AG09309 (cell line): ENCODE measurements around the gene DIS3L2.

Experiments used
- DNase-seq: peaks from one replicate; pipeline ENCODE4 v3.0.0-alpha.2; 2010; ENCODE audit warnings: low read depth
- H3K4me3 ChIP-seq: 2 replicates; pipeline ENCODE4 v1.5.1; 2011; ENCODE audit warnings: mild to moderate bottlenecking, low read depth, low read length, moderate library complexity; ENCODE audit not compliant: control insufficient read depth
- TF ChIP-seq, protein P1 (sequence below): IDR thresholded peaks from 2 replicates; pipeline ENCODE4 v1.5.1; 2011; ENCODE audit warnings: mild to moderate bottlenecking, low read depth, low read length, inconsistent platforms; ENCODE audit not compliant: insufficient read depth, control insufficient read depth; ENCODE audit errors: missing control alignments

Gene DIS3L2

DNA sequence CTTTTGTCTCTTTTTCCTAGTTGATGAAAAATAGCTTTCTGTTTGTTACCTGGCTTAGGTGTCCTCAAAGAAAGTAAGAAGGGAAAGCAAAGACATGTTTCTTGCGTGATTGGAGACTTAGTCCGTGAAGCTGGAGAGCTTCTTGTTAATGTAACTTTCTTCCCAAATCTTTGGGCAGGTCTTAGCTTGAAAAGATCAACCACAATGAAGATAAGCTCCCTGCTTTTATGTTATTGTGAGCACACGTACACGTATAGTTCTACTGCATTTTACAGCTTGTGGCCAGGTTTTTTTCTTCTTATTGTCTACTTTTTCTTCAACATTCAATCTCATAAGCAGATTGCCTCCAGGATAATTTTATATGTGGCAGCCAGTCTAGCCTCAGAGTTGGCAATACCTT is 99.8 kb downstream of the DIS3L2 start:
- TF ChIP-seq, protein P1, sequence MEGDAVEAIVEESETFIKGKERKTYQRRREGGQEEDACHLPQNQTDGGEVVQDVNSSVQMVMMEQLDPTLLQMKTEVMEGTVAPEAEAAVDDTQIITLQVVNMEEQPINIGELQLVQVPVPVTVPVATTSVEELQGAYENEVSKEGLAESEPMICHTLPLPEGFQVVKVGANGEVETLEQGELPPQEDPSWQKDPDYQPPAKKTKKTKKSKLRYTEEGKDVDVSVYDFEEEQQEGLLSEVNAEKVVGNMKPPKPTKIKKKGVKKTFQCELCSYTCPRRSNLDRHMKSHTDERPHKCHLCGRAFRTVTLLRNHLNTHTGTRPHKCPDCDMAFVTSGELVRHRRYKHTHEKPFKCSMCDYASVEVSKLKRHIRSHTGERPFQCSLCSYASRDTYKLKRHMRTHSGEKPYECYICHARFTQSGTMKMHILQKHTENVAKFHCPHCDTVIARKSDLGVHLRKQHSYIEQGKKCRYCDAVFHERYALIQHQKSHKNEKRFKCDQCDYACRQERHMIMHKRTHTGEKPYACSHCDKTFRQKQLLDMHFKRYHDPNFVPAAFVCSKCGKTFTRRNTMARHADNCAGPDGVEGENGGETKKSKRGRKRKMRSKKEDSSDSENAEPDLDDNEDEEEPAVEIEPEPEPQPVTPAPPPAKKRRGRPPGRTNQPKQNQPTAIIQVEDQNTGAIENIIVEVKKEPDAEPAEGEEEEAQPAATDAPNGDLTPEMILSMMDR = no peak
- DNase-seq = no peak
- no peak overlapping the region for H3K4me3 ChIP-seq

DNA sequence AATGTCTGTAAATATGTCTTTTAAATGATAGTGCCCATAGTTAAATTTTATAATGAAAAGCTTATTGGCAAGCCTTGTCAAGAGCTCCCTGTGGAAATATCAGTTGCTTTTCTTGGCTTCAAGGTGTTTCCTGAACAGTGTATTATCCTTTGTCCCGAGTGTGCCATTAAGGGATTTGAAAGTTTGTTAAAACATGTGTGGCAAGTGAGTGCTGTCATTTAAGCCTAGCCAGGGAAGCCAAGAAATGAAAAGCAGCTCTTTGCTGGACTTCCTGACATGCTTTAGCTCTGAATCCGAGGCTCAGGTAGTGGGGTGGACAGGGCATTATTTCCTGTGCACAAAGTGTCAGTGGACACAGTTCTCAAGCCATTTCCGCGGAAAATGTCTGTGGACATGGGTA is 111.5 kb downstream of the DIS3L2 start:
- TF ChIP-seq, protein P1 = no peak
- no peak overlapping the region for H3K4me3 ChIP-seq
- no peak for DNase-seq

DNA sequence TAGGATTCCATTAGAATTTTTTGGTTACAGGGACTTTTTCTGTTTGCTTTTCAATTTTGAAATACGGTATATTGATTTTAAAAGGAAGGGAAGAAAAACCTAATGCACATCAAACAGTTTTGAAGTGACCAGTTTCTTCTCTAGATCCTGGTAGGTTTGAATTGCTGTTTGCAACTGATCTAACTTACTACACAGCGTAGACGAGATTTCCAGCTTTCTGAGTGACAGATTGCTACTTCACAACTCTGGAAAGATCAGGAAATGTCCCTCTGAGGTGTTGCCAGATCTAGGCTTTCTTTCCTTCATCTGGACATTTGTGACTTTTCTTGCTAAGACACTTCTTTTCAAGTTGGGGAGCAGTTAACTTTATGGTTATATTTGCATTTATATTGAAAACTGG is 112.2 kb downstream of the DIS3L2 start:
- no peak overlapping the region for H3K4me3 ChIP-seq
- DNase-seq = no peak
- TF ChIP-seq, protein P1 = no peak

DNA sequence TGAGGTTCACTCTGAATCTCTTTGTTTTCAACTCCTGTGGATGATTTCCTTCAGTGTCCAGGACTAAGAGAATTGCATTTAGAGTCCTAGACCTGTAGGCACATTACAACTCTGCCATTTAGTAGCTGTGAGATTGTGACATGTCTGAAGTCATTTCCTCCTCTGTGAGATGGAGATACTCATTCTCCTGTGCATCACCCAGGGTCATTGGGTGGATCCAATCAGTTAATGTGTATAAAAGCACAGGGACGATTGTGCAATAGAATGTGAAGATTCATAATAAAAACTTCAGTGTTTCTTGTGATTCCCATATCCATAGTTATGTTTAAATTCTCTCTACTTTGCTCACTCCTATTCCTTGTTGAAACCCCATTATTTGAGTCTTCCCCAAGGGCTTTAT is 113.6 kb downstream of the DIS3L2 start:
- DNase-seq = peak; percentile 18
- H3K4me3 ChIP-seq = no peak overlapping the region
- TF ChIP-seq, protein P1 = no peak

DNA sequence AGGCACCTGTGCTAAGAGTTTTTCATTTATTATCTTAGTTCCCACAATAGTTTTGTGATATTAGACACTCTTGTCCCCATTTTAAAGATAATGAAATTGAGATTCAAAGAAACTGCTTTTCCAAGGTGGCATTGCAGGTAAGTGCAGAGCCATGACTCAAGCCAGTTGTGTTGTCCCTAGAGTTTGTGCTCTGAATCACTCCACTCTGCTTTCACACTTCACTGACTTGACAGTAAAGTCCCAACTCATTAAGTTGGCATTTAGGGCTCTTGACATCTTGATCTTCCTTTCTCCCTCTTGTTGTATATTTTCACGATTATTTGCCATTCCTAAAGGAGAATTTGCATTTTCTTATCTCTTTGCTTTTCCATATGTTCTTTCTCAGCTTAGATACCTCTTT is 114.3 kb downstream of the DIS3L2 start:
- TF ChIP-seq, protein P1 = no peak
- no peak overlapping the region for H3K4me3 ChIP-seq
- no peak for DNase-seq

DNA sequence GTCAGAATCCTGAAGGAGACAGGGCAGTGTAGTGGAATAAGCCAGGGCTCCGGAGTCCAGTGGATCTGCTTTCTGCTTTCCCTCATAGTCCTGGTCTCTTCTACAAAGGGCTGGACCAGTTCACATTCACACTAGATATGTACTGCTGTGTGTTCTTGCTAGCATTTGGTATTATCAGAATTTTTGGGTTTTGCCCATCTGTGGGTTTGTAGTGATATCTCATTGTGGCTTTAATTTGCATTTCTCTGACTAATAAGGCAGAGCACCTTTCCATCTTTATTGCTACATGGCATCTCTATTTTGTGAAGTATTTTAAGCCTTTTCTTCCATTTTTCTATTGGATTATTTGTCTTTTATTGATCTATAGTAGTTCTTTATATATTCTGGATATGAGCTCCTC is 114.8 kb downstream of the DIS3L2 start:
- no peak overlapping the region for H3K4me3 ChIP-seq
- TF ChIP-seq, protein P1 = no peak
- DNase-seq = no peak

DNA sequence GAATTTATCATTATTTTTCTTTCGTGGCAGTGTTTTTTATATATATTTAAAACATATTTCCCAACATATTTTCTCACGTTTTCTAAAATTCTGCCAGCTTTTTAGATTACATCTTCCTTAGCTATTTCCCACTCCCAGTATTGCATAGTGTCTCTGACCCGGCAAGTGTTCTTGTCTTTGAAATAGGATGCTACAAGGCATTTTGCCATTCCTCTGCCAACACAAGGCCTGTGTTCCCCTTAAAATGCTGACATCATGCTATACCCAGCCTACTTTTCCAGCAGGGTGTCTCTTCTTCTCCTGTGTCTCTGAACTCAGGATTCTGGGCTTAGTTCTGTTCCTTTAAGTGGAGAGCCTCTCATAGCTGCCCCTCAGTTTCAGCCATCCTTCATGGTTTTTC is 115.2 kb downstream of the DIS3L2 start:
- TF ChIP-seq, protein P1 = no peak
- no peak for DNase-seq

More for the DNA sequence above, 115.2 kb downstream of the DIS3L2 start:
- H3K4me3 ChIP-seq = no peak overlapping the region
